GM12878 (cell line): ENCODE data around the gene CFAP99. TPM values are rescaled to one million over a fixed set of nuclear protein-coding genes. Genes with fewer than 3 reads are reported as not detected.

Experiments
- ATAC-seq: fragments of 200-7000 bp; cut with Tn5 transposase; 3 replicates; pipeline ENCODE4 v1.9.1; 2020; ENCODE audit warnings: mild to moderate bottlenecking, moderate library complexity
- BruUV-seq: library from RNA; stranded (reverse); fragments of 400-500 nt; replicated peaks from 2 replicates; lab custom pipeline; 2021; lab: Mats Ljungman, UMichigan
- CTCF ChIA-PET: fragments of 300-600 bp; sonication (Branson Sonifier 250); formaldehyde crosslinking; extraction: SDS; loops from one replicate; lab custom pipeline; 2021; ENCODE audit warnings: inconsistent platforms; lab: Yijun Ruan, JAX
- POLR2A ChIA-PET: fragments of 350-600 bp; formaldehyde crosslinking; extraction: SDS; loops from one replicate; lab custom pipeline; 2021; ENCODE audit warnings: inconsistent platforms; lab: Charles Lee
- RAD21 ChIA-PET: fragments of 300-600 bp; sonication (Branson Sonifier 250); formaldehyde crosslinking; loops from one replicate; lab custom pipeline; 2023; ENCODE audit warnings: antibody characterized with exemption; ENCODE audit not compliant: unreplicated experiment; lab: Charles Lee
- SMC1A ChIA-PET: fragments of 300-600 bp; sonication (Branson Sonifier 250); formaldehyde crosslinking; loops from one replicate; lab custom pipeline; 2023; ENCODE audit not compliant: unreplicated experiment, uncharacterized antibody; lab: Charles Lee
- DNase-seq: peaks from one replicate; pipeline ENCODE4 v3.0.0-alpha.2; 2011; ENCODE audit warnings: low read depth, low spot score
- FAIRE-seq: peaks from 3 replicates; lab custom pipeline; 2011; peaks lifted over from hg19 to GRCh38; lab: Jason Lieb, UNC
- H2AFZ ChIP-seq: 2 replicates; pipeline ENCODE4 v1.6.0; 2011; ENCODE audit warnings: low read depth, low read length, control low read depth; ENCODE audit not compliant: control insufficient read depth
- H3K27ac ChIP-seq: 2 replicates; pipeline ENCODE4 v1.5.1; 2011; ENCODE audit warnings: control low read depth; ENCODE audit not compliant: control insufficient read depth, insufficient read depth
- H3K27me3 ChIP-seq, 2 experiments: replicated peaks in 1 of 2; 2 replicates each; pipeline versions ENCODE4 v1.6.0 to v1.6.1; 2011; ENCODE audit warnings: low read length in 1 of 2; ENCODE audit not compliant: control insufficient read depth in 2 of 2, insufficient read depth in 2 of 2
- H3K36me3 ChIP-seq, 2 experiments: 2 replicates each; pipeline ENCODE4 v1.5.1; 2011; ENCODE audit warnings: low read length in 1 of 2; ENCODE audit not compliant: control insufficient read depth in 2 of 2, insufficient read depth in 2 of 2
- H3K4me1 ChIP-seq: 2 replicates; pipeline ENCODE4 v1.6.1; 2011; ENCODE audit warnings: mild to moderate bottlenecking, low read length, moderate library complexity, mixed read lengths; ENCODE audit not compliant: control insufficient read depth, insufficient read depth
- H3K4me2 ChIP-seq: 2 replicates; pipeline ENCODE4 v1.6.0; 2011; ENCODE audit warnings: control low read depth; ENCODE audit not compliant: control insufficient read depth, insufficient read depth
- H3K4me3 ChIP-seq: fragments of 200-600 bp; sonication (generic); 2 replicates; pipeline ENCODE4 v1.5.1; 2016
- H3K79me2 ChIP-seq: 2 replicates; pipeline ENCODE4 v1.6.0; 2011; ENCODE audit warnings: low read length; ENCODE audit not compliant: control insufficient read depth, insufficient read depth
- H3K9ac ChIP-seq: 2 replicates; pipeline ENCODE4 v1.8.0; 2011; ENCODE audit warnings: low read length, control low read depth, mixed read lengths; ENCODE audit not compliant: control insufficient read depth, insufficient read depth
- H3K9me3 ChIP-seq: replicated peaks from 3 replicates; pipeline ENCODE4 v1.5.1; 2011; ENCODE audit warnings: mild to moderate bottlenecking, low read length; ENCODE audit not compliant: control insufficient read depth, insufficient read depth
- H4K20me1 ChIP-seq: 2 replicates; pipeline ENCODE4 v1.6.0; 2011; ENCODE audit not compliant: control insufficient read depth, insufficient read depth
- CBFB ChIP-seq: IDR thresholded peaks from 2 replicates; pipeline ENCODE4 v1.6.1; 2016; ENCODE audit warnings: antibody characterized with exemption, low read depth
- CREM ChIP-seq: IDR thresholded peaks from 2 replicates; pipeline ENCODE4 v1.6.1; 2014; ENCODE audit warnings: antibody characterized with exemption, low read depth
- ETV6 ChIP-seq, 2 experiments: fragments of 450-650 bp in 1 of 2; IDR thresholded peaks in 1 of 2; conservative IDR thresholded peaks in 1 of 2; 2 replicates each; pipeline ENCODE4 v1.6.1; 2014; ENCODE audit warnings: antibody characterized with exemption in 1 of 2, borderline replicate concordance in 1 of 2, low read depth in 1 of 2, mild to moderate bottlenecking in 1 of 2, moderate library complexity in 1 of 2
- FOS ChIP-seq: IDR thresholded peaks from 3 replicates; pipeline ENCODE4 v1.6.1; 2011; ENCODE audit warnings: borderline replicate concordance; ENCODE audit not compliant: insufficient read length; ENCODE audit errors: extremely low read depth
- IKZF2 ChIP-seq, 2 experiments: fragments of 450-650 bp; IDR thresholded peaks; 2 replicates each; pipeline ENCODE4 v1.6.1; 2017; ENCODE audit warnings: mild to moderate bottlenecking in 2 of 2, moderate library complexity in 2 of 2
- SIX5 ChIP-seq: IDR thresholded peaks from 2 replicates; pipeline ENCODE4 v1.6.1; 2011; ENCODE audit warnings: mild to moderate bottlenecking, low read depth, low read length, moderate library complexity; ENCODE audit not compliant: severe bottlenecking
- SMAD1 ChIP-seq: fragments of 450-650 bp; IDR thresholded peaks from 2 replicates; pipeline ENCODE4 v1.6.1; 2018; ENCODE audit warnings: mild to moderate bottlenecking, low read depth; ENCODE audit not compliant: partially characterized antibody
- YBX1 ChIP-seq: fragments of 450-650 bp; IDR thresholded peaks from 2 replicates; pipeline ENCODE4 v1.6.1; 2016; ENCODE audit warnings: antibody characterized with exemption
- YY1 ChIP-seq: IDR thresholded peaks from 2 replicates; pipeline ENCODE4 v1.6.1; 2011; ENCODE audit warnings: low read depth, mild to moderate bottlenecking, low read length
- ZBED1 ChIP-seq: IDR thresholded peaks from 2 replicates; pipeline ENCODE4 v1.6.1; 2016; ENCODE audit warnings: borderline replicate concordance
- ZSCAN29 ChIP-seq: fragments of 450-650 bp; IDR thresholded peaks from 2 replicates; pipeline ENCODE4 v1.6.1; 2017; ENCODE audit warnings: mild to moderate bottlenecking, moderate library complexity
- WGBS: methylation state at CpG from one replicate; pipeline ENCODE4 v1.1.6; 2016; ENCODE audit warnings: low lambda C conversion rate; ENCODE audit not compliant: insufficient replicate concordance, insufficient coverage; ENCODE audit errors: missing lambda C conversion rate; 5-methylcytosine and 5-hydroxymethylcytosine counted together
- in situ Hi-C: fragments of 300-500 bp; cut with MboI; formaldehyde crosslinking; loops from 9 replicates; pipeline ENCODE4 v1.14.3; 2018; ENCODE audit warnings: mixed read lengths
- intact Hi-C: fragments of 100-400 bp; cut with micrococcal nuclease; formaldehyde crosslinking; loops from one replicate; pipeline ENCODE4 v1.14.2; 2022; ENCODE audit not compliant: unreplicated experiment
- polyA plus RNA-seq, 11 experiments: library from polyadenylated mRNA; depleted of rRNA in 4 of 11; unstranded in 6 of 11; stranded (reverse) in 5 of 11; fragments of >200 nt; fragmentation: Nextera tagmentation in 4 of 11; fragmentation: Illumina TruSeq in 1 of 11; extraction: Ambion mirVana in 4 of 11; extraction: Trizol in 1 of 11; gene quantifications; 1 replicate in 1 of 11; 2 replicates in 10 of 11; pipeline versions ENCODE4 v1.2.1 to v1.2.3, GENCODE V29; 2011 to 2016; ENCODE audit warnings: inconsistent platforms in 2 of 11, missing spikeins in 2 of 11, low read depth in 1 of 11
- total RNA-seq, 4 experiments: library from RNA; depleted of rRNA in 3 of 4; stranded (reverse); fragments of >200 nt in 3 of 4; fragmentation: Illumina TruSeq in 1 of 4; extraction: Trizol in 1 of 4; gene quantifications; 2 replicates each; pipeline versions ENCODE4 v1.2.1 to v1.2.3, GENCODE V29; 2013 to 2021
- TF ChIP-seq, protein P1 (sequence below): fragments of 450-650 bp; IDR thresholded peaks from 2 replicates; pipeline ENCODE4 v1.6.1; 2017; ENCODE audit warnings: mild to moderate bottlenecking
- TF ChIP-seq, protein P2 (sequence below): IDR thresholded peaks from 2 replicates; pipeline ENCODE4 v1.6.1; 2012; ENCODE audit warnings: mild to moderate bottlenecking, low read depth, low read length
- TF ChIP-seq, protein P3 (sequence below): fragments of 450-650 bp; IDR thresholded peaks from 2 replicates; pipeline ENCODE4 v1.6.1; 2016; ENCODE audit warnings: mild to moderate bottlenecking

Gene CFAP99
- total and polyA plus RNA-seq, 10 of the 15 experiments (the other 5 are each of a cell fraction or from before 2014, with no cell fraction given) = not detected

DNA sequence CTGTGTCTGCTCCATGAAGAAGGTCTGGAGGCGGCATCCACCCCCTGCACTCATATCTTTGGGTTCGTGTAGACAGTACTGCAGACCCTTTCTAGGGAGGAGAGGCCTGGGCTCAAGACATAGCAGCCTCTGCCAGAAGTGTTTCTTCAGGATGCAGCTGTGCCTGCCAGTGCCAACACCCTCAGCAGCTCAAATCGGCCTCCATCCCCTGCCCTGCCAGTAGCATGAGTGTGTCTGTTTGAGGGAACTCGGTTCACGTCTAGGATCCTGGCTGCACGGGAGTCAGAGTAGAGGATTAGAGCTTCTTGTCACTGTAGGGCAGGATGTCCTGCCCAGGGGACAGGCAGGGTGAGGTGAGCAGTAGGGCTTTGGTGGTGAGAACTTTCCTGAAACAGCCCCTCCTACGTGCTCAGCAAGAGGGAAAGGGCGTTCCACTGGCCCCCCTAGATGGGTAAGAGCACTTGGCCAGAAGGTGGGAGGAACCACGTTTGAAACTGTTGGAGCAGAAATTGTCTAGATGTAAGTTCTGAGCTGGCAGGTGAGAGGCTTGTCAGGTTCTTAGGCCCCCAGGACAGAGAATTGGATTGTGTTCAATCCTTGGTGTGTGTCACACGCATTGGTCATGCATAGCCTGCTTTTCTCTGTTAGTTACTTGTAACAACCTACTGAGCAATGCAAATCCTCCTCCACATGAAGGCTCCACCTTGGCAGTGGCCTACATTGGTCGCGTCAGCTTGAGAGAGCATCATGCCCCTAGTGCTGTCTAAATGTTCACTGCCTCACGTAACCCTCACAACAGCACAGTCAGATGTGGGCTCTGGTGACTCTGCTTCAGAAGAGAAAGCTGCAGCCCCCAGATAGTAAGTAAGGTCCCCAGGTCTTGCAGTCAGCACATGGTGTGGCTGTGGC, 91.8 kb downstream of the CFAP99 start (continued):
- TF ChIP-seq, protein P1, sequence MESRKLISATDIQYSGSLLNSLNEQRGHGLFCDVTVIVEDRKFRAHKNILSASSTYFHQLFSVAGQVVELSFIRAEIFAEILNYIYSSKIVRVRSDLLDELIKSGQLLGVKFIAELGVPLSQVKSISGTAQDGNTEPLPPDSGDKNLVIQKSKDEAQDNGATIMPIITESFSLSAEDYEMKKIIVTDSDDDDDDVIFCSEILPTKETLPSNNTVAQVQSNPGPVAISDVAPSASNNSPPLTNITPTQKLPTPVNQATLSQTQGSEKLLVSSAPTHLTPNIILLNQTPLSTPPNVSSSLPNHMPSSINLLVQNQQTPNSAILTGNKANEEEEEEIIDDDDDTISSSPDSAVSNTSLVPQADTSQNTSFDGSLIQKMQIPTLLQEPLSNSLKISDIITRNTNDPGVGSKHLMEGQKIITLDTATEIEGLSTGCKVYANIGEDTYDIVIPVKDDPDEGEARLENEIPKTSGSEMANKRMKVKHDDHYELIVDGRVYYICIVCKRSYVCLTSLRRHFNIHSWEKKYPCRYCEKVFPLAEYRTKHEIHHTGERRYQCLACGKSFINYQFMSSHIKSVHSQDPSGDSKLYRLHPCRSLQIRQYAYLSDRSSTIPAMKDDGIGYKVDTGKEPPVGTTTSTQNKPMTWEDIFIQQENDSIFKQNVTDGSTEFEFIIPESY = no peak
- TF ChIP-seq SIX5 = no peak
- TF ChIP-seq ZSCAN29 = no peak

DNA sequence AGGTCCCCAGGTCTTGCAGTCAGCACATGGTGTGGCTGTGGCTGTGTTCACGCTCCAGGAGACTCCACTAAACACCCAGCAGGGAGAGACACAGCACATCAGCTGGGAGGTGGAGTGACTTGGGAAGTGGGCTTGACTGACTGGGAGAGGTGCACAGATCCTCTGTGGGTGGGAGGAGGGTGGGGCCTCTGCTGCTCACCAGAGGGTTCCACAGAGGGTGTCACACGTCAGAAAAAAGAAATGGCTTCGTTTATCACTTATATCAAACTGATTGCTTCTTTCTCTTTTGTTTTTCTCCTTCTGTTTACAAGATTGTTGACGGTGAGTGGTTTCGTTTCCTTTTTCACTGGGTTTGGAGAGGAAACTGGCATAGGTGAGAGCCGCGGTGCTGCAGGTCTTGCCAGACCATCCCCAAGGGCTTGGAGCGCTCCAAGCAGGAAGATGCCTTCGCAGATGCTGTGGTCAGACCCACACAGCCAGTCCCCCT, 92.9 kb downstream of the CFAP99 start:
- Histone ChIP-seq H3K79me2 (peaks cover 7% of the 10 kb centered on the region), H2AFZ (no peak overlapping the region), H3K27me3 (no peaks in the 10 kb centered on the region), H3K27ac (peak overlapping the region; percentile 53), H3K4me3 (no peak overlapping the region), H3K9me3 (no peaks in the 10 kb centered on the region), H4K20me1 (no peaks in the 10 kb centered on the region; the same call in none of the 2 replicates), H3K4me1 (peaks cover 26% of the 10 kb centered on the region), H3K9ac (no peak overlapping the region), H3K36me3 (peaks cover 44 to 50% of the 10 kb centered on the region in 2 experiments), H3K4me2 (no peak overlapping the region)
- 1% methylated on average over 9 of the region's 9 CpGs for WGBS
- FAIRE-seq = peak; percentile 13
- ChIA-PET CTCF (interaction anchor here (0.6 to 1.4 kb wide), 3 partner anchors 8 to 27 kb away, joined by 3 to 4 read pairs (median 3); no protein-coding TSS in a partner anchor), SMC1A (interaction anchor here (1.0 to 2.0 kb wide), 2 partner anchors 23 to 24 kb away, joined by 3 to 6 read pairs; no protein-coding TSS in a partner anchor), RAD21 (no interaction called here), POLR2A (interaction anchor here (0.5 to 1.1 kb wide), 2 partner anchors 23 to 35 kb away, joined by 3 read pairs; no protein-coding TSS in a partner anchor)
- DNase-seq = no peak
- no TSS peak for BruUV-seq
- ATAC-seq = peak; percentile 73
- in situ Hi-C loops (no loop called here), intact Hi-C loops (no loop called here)
- no peak for TF ChIP-seq ZBED1
- TF ChIP-seq, protein P2, sequence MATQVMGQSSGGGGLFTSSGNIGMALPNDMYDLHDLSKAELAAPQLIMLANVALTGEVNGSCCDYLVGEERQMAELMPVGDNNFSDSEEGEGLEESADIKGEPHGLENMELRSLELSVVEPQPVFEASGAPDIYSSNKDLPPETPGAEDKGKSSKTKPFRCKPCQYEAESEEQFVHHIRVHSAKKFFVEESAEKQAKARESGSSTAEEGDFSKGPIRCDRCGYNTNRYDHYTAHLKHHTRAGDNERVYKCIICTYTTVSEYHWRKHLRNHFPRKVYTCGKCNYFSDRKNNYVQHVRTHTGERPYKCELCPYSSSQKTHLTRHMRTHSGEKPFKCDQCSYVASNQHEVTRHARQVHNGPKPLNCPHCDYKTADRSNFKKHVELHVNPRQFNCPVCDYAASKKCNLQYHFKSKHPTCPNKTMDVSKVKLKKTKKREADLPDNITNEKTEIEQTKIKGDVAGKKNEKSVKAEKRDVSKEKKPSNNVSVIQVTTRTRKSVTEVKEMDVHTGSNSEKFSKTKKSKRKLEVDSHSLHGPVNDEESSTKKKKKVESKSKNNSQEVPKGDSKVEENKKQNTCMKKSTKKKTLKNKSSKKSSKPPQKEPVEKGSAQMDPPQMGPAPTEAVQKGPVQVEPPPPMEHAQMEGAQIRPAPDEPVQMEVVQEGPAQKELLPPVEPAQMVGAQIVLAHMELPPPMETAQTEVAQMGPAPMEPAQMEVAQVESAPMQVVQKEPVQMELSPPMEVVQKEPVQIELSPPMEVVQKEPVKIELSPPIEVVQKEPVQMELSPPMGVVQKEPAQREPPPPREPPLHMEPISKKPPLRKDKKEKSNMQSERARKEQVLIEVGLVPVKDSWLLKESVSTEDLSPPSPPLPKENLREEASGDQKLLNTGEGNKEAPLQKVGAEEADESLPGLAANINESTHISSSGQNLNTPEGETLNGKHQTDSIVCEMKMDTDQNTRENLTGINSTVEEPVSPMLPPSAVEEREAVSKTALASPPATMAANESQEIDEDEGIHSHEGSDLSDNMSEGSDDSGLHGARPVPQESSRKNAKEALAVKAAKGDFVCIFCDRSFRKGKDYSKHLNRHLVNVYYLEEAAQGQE = no peak
- TF ChIP-seq SMAD1 = no peak
- TF ChIP-seq, protein P3, sequence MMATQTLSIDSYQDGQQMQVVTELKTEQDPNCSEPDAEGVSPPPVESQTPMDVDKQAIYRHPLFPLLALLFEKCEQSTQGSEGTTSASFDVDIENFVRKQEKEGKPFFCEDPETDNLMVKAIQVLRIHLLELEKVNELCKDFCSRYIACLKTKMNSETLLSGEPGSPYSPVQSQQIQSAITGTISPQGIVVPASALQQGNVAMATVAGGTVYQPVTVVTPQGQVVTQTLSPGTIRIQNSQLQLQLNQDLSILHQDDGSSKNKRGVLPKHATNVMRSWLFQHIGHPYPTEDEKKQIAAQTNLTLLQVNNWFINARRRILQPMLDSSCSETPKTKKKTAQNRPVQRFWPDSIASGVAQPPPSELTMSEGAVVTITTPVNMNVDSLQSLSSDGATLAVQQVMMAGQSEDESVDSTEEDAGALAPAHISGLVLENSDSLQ = peak; percentile 58; the same call in 1 of the 2 replicates
- no peak for TF ChIP-seq YY1
- 0 out of 4 replicates have a peak, but pooled peaks of 1 of the 2 experiments have one; percentile 9 for TF ChIP-seq IKZF2 (IDR thresholded peaks at IDR 0.05)
- TF ChIP-seq FOS = no peak
- TF ChIP-seq CREM = no peak
- TF ChIP-seq CBFB = peak; percentile 39; the same call in 1 of the 2 replicates
- peak in 1 of 2 experiments; percentile 34; a peak in 1 of 4 replicates for TF ChIP-seq ETV6 (conservative IDR thresholded peaks at IDR 0.05 in 1 of 2, IDR thresholded peaks at IDR 0.05 in 1 of 2; ENCODE audit: borderline replicate concordance in 1 of 2, low read depth in 1 of 2)
- TF ChIP-seq YBX1 = no peak
